Measurements from ENCODE around the gene PARVA. TPM values are rescaled to one million over a fixed set of nuclear protein-coding genes. Genes with fewer than 3 reads are reported as not detected.

Gene PARVA
- total and polyA plus RNA-seq, 2 of the 4 experiments (the other 2 are of a cell fraction) = 65.2 to 80.2 TPM

DNA sequence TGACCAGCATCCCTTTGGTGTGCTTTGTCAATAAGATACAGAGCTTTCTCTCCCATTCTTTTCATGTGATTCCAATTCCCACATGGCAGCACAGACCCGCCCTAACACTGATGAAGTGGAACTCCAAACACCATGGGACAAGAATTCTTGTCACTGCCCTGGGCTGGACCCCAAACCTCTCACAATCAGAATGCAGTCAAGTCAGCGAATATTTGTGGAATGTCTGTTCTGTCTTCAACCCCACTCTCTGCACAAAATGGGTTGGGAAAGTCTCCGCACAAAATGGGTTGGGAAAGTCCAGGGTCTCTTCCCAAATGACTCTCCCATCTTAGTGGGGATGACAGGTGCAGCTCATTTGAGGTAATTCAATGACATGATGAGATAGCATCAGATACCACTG lies 157.9 kb downstream of the PARVA start:
- Histone ChIP-seq H2BK20ac (ENCODE audit: low read depth, low read length) (no peak overlapping the region), H2BK15ac (ENCODE audit: low read depth, low read length) (no peak overlapping the region), H3K79me1 (ENCODE audit: low read depth in 1 of 2, low read length in 2 of 2) (peaks cover 0 to 39% of the 10 kb centered on the region in 2 experiments; a peak in 2 of 4 replicates), H3K9ac (ENCODE audit: low read depth, low read length) (no peak overlapping the region), H3K4me2 (ENCODE audit: low read depth, low read length) (no peak overlapping the region), H3K4me3 (ENCODE audit: insufficient read depth, low read depth, low read length) (no peak overlapping the region), H3K56ac (ENCODE audit: extremely low read depth, insufficient read depth, low read length) (no peak overlapping the region), H4K8ac (ENCODE audit: low read depth in 2 of 2, low read length in 2 of 2) (no peak overlapping the region), H2BK5ac (ENCODE audit: low read depth, low read length, poor library complexity, severe bottlenecking) (no peak overlapping the region), H3K4me1 (ENCODE audit: control insufficient read depth, insufficient read depth, low read length) (peaks cover 28% of the 10 kb centered on the region), H4K5ac (ENCODE audit: low read depth, low read length) (no peak overlapping the region), H2AFZ (replicated peaks; ENCODE audit: low read length, poor library complexity) (no peak overlapping the region), H4K20me1 (ENCODE audit: insufficient read depth, low read length) (no peaks in the 10 kb centered on the region), H2AK9ac (replicated peaks; ENCODE audit: low read depth, low read length, poor library complexity) (no peak overlapping the region), H2BK120ac (ENCODE audit: low read depth, low read length) (no peak overlapping the region), H3K27me3 (ENCODE audit: control insufficient read depth, insufficient read depth, low read length) (no peaks in the 10 kb centered on the region), H3K36me3 (ENCODE audit: control insufficient read depth, insufficient read depth, low read length) (peaks cover 12% of the 10 kb centered on the region), H3K4ac (ENCODE audit: low read depth, low read length) (no peak overlapping the region), H3K9me1 (ENCODE audit: insufficient read depth, low read length) (peaks cover 45% of the 10 kb centered on the region), H4K91ac (ENCODE audit: insufficient read depth, low read depth, low read length) (no peak overlapping the region), H3K14ac (replicated peaks; ENCODE audit: low read depth, low read length) (no peak overlapping the region), H3K23ac (ENCODE audit: low read depth, low read length) (no peak overlapping the region), H3K9me3 (ENCODE audit: control insufficient read depth, insufficient read depth, low read length) (no peaks in the 10 kb centered on the region), H3K27ac (ENCODE audit: insufficient read depth, low read length) (no peak overlapping the region), H3K18ac (ENCODE audit: low read depth, low read length) (no peak overlapping the region), H2AK5ac (ENCODE audit: low read depth, low read length) (no peak overlapping the region)
- intact Hi-C loops (cut with micrococcal nuclease) (loop anchor here (5.0 kb wide), 1 partner anchor 357 kb away; no protein-coding TSS in a partner anchor), in situ Hi-C loops (cut with MboI; ENCODE audit: low sequenced_read_pairs) (loop anchor here (10.0 kb wide), 1 partner anchor 369 kb away; no protein-coding TSS in a partner anchor), dilution Hi-C loops (cut with HindIII; ENCODE audit: low sequenced_read_pairs, unreplicated experiment) (no loop called here)
- POLR2A ChIA-PET (ENCODE audit: unreplicated experiment) = no interaction called here
- no TSS peak for BruUV-seq (replicated peaks)
- DNase-seq = no peak
- TF ChIP-seq SMC3 (IDR thresholded peaks at IDR 0.05; ENCODE audit: low read depth, low read length) (no peak), CEBPB (IDR thresholded peaks at IDR 0.05; ENCODE audit: low read depth, low read length) (no peak), ELK1 (IDR thresholded peaks at IDR 0.05; ENCODE audit: borderline replicate concordance, low read depth, low read length) (no peak), FOS (IDR thresholded peaks at IDR 0.05; ENCODE audit: low read depth, low read length) (no peak), MAFK (IDR thresholded peaks at IDR 0.05; ENCODE audit: low read depth, low read length) (peak; percentile 66)
- TF ChIP-seq, protein P1, sequence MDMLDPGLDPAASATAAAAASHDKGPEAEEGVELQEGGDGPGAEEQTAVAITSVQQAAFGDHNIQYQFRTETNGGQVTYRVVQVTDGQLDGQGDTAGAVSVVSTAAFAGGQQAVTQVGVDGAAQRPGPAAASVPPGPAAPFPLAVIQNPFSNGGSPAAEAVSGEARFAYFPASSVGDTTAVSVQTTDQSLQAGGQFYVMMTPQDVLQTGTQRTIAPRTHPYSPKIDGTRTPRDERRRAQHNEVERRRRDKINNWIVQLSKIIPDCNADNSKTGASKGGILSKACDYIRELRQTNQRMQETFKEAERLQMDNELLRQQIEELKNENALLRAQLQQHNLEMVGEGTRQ (IDR thresholded peaks at IDR 0.05; ENCODE audit: low read depth, low read length) = no peak
- TF ChIP-seq, protein P2, sequence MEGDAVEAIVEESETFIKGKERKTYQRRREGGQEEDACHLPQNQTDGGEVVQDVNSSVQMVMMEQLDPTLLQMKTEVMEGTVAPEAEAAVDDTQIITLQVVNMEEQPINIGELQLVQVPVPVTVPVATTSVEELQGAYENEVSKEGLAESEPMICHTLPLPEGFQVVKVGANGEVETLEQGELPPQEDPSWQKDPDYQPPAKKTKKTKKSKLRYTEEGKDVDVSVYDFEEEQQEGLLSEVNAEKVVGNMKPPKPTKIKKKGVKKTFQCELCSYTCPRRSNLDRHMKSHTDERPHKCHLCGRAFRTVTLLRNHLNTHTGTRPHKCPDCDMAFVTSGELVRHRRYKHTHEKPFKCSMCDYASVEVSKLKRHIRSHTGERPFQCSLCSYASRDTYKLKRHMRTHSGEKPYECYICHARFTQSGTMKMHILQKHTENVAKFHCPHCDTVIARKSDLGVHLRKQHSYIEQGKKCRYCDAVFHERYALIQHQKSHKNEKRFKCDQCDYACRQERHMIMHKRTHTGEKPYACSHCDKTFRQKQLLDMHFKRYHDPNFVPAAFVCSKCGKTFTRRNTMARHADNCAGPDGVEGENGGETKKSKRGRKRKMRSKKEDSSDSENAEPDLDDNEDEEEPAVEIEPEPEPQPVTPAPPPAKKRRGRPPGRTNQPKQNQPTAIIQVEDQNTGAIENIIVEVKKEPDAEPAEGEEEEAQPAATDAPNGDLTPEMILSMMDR (conservative IDR thresholded peaks at IDR 0.05; ENCODE audit: low read depth, low read length) = no peak
- no peak for ATAC-seq (ENCODE audit: low read depth)
- WGBS, 2 experiments (ENCODE audit: extremely low coverage in 2 of 2, insufficient read length in 1 of 2) = no CpG with 5 or more reads among the region's 3 CpGs
- CTCF ChIA-PET = no interaction called here
